Stimulated activated CD8-positive, alpha-beta memory T cell treated with anti-CD3 and anti-CD28 coated beads, Interleukin-7, amount 100 ng/mL, for 1 hour (primary cell): ENCODE measurements around the gene ZPR1.

Experiments
- DNase-seq, 2 donors: peaks; one replicate each; pipeline ENCODE4 v3.0.0-alpha.2; 2020; ENCODE audit warnings: low read depth in 2 of 2

Gene ZPR1

GRCh38 chr11:116792869-116793771 is 5.3 kb upstream of the ZPR1 start:
- DNase-seq, result no peak

- DNase-seq, result no peak
Observed at GRCh38 chr11:116792144-116792868, 4.5 kb upstream of the ZPR1 start.

- DNase-seq, result no peak
Observed at GRCh38 chr11:116791813-116792143, 4.0 kb upstream of the ZPR1 start, which contains the start of gene APOA5. Gene APOA5, minus strand, starts transcription at chr11:116791879. Its CDS starts 19 bp downstream, at chr11:116791860.

GRCh38 chr11:116791002-116791812 is 3.4 kb upstream of the ZPR1 start:
- DNase-seq, result peak; percentile 55 to 59

- no peak for DNase-seq
Observed at GRCh38 chr11:116790167-116791001, 2.6 kb upstream of the ZPR1 start.

GRCh38 chr11:116788975-116789374 is 1.2 kb upstream of the ZPR1 start:
- no peak for DNase-seq

- no peak for DNase-seq
Observed at GRCh38 chr11:116788534-116788933, 711 bp upstream of the ZPR1 start.

GRCh38 chr11:116787436-116787785 is 412 bp downstream of the ZPR1 start:
- no peak for DNase-seq

GRCh38 chr11:116786966-116787365 is 857 bp downstream of the ZPR1 start:
- no peak for DNase-seq

GRCh38 chr11:116786326-116786725 is 1.5 kb downstream of the ZPR1 start:
- DNase-seq, result no peak

GRCh38 chr11:116782728-116783127 is 5.1 kb downstream of the ZPR1 start:
- no peak for DNase-seq

- DNase-seq, result no peak
Observed at GRCh38 chr11:116778556-116778955, 9.3 kb downstream of the ZPR1 start.

- no peak for DNase-seq
Observed at GRCh38 chr11:116777056-116777455, 10.8 kb downstream of the ZPR1 start.

GRCh38 chr11:116776522-116776984 is 11.3 kb downstream of the ZPR1 start:
- no peak for DNase-seq

GRCh38 chr11:116775975-116776374 is 11.8 kb downstream of the ZPR1 start:
- DNase-seq, result no peak

- DNase-seq, result no peak
Observed at GRCh38 chr11:116774661-116775060, 13.2 kb downstream of the ZPR1 start.

GRCh38 chr11:116773203-116774097 is 14.4 kb downstream of the ZPR1 start:
- DNase-seq, result no peak

- DNase-seq, result peak; percentile 89 to 90
Observed at GRCh38 chr11:116772443-116773202, 15.2 kb downstream of the ZPR1 start, which contains the start of gene BUD13. Gene BUD13, minus strand, starts transcription at chr11:116772987. Its CDS starts 23 bp downstream, at chr11:116772964.

- DNase-seq, result no peak
Observed at GRCh38 chr11:116771935-116772334, 15.9 kb downstream of the ZPR1 start.
